Endothelial cell (in vitro differentiated cells): ENCODE data around the gene NARF. TPM values are rescaled to one million over a fixed set of nuclear protein-coding genes. Genes with fewer than 3 reads are reported as not detected.

Source experiments
- DNase-seq: peaks from one replicate; pipeline ENCODE4 v3.0.0; 2021; ENCODE audit warnings: low spot score
- H3K27ac Mint-ChIP-seq: one replicate; pipeline ENCODE4 v1.8.0; 2021; ENCODE audit warnings: mixed read lengths, inconsistent platforms; ENCODE audit not compliant: unreplicated experiment
- H3K27me3 Mint-ChIP-seq: one replicate; pipeline ENCODE4 v1.8.0; 2021; ENCODE audit warnings: mild to moderate bottlenecking, moderate library complexity, mixed read lengths, inconsistent platforms; ENCODE audit not compliant: unreplicated experiment
- H3K36me3 Mint-ChIP-seq: one replicate; pipeline ENCODE4 v1.8.0; 2021; ENCODE audit warnings: mild to moderate bottlenecking, low read depth, mixed read lengths, inconsistent platforms; ENCODE audit not compliant: unreplicated experiment
- H3K4me1 Mint-ChIP-seq: one replicate; pipeline ENCODE4 v1.8.0; 2021; ENCODE audit warnings: mild to moderate bottlenecking, mixed read lengths, inconsistent platforms; ENCODE audit not compliant: unreplicated experiment
- H3K4me3 Mint-ChIP-seq: one replicate; pipeline ENCODE4 v1.8.0; 2021; ENCODE audit warnings: mild to moderate bottlenecking, mixed read lengths, inconsistent platforms; ENCODE audit not compliant: unreplicated experiment
- H3K9me3 Mint-ChIP-seq: one replicate; pipeline ENCODE4 v1.8.0; 2021; ENCODE audit warnings: mixed read lengths, inconsistent platforms; ENCODE audit not compliant: unreplicated experiment
- total RNA-seq: library from RNA; stranded (reverse); fragmentation: NEBNext Ultra II Directional; extraction: Animal tissue kit (Norgen Biotek cat#: 25700); gene quantifications from one replicate; pipeline ENCODE4 v1.2.1, GENCODE V29; 2021; ENCODE audit not compliant: unreplicated experiment
- TF ChIP-seq, protein P1 (sequence below): fragments of 200-600 bp; sonication (generic); IDR thresholded peaks from one replicate; pipeline ENCODE4 v1.5.0; 2021; ENCODE audit warnings: antibody characterized with exemption; ENCODE audit not compliant: unreplicated experiment

NARF gene
- total RNA-seq, 1 donor from 2014 or later = 88.7 TPM

GRCh38 chr17:82525712-82526111, 67.2 kb downstream of the NARF start:
- peak overlapping the region; percentile 43 for H3K27ac Mint-ChIP-seq
- H3K27me3 Mint-ChIP-seq = no peaks in the 10 kb centered on the region
- no peak for DNase-seq
- TF ChIP-seq, protein P1, sequence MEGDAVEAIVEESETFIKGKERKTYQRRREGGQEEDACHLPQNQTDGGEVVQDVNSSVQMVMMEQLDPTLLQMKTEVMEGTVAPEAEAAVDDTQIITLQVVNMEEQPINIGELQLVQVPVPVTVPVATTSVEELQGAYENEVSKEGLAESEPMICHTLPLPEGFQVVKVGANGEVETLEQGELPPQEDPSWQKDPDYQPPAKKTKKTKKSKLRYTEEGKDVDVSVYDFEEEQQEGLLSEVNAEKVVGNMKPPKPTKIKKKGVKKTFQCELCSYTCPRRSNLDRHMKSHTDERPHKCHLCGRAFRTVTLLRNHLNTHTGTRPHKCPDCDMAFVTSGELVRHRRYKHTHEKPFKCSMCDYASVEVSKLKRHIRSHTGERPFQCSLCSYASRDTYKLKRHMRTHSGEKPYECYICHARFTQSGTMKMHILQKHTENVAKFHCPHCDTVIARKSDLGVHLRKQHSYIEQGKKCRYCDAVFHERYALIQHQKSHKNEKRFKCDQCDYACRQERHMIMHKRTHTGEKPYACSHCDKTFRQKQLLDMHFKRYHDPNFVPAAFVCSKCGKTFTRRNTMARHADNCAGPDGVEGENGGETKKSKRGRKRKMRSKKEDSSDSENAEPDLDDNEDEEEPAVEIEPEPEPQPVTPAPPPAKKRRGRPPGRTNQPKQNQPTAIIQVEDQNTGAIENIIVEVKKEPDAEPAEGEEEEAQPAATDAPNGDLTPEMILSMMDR = no peak
- no peaks in the 10 kb centered on the region for H3K9me3 Mint-ChIP-seq
- no peak overlapping the region for H3K4me3 Mint-ChIP-seq
- peaks cover 4% of the 10 kb centered on the region for H3K36me3 Mint-ChIP-seq
- peaks cover 31% of the 10 kb centered on the region for H3K4me1 Mint-ChIP-seq

DNA sequence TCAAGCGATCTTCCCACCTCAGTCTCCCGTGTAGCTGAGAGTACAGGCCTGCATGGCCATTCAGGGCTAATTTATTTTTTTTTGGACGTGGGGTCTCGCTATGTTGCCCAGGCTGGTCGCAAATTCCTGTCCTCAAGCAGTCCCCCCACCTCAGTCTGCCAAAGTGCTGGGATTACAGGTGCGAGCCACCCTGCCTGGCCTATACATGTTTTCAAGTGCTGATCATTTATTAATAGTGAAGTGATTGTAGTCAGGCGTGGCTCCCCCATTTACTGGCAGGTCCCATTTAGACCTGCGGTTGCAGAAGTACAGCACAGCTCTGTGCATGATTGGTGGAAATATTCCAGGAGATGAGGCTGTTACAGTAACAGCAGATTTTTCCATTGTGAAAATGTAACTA, 69.4 kb downstream of the NARF start:
- Mint-ChIP-seq H3K27ac (no peak overlapping the region), H3K9me3 (no peaks in the 10 kb centered on the region), H3K4me1 (peaks cover 33% of the 10 kb centered on the region), H3K4me3 (no peak overlapping the region), H3K27me3 (no peaks in the 10 kb centered on the region), H3K36me3 (peaks cover 2% of the 10 kb centered on the region)
- DNase-seq = no peak
- TF ChIP-seq, protein P1 = no peak

GRCh38 chr17:82528484-82529265, 70.1 kb downstream of the NARF start:
- no peaks in the 10 kb centered on the region for H3K9me3 Mint-ChIP-seq
- H3K36me3 Mint-ChIP-seq = no peaks in the 10 kb centered on the region
- H3K4me1 Mint-ChIP-seq = peaks cover 31% of the 10 kb centered on the region
- H3K4me3 Mint-ChIP-seq = no peak overlapping the region
- no peaks in the 10 kb centered on the region for H3K27me3 Mint-ChIP-seq
- TF ChIP-seq, protein P1 = no peak
- peak overlapping the region; percentile 59 for H3K27ac Mint-ChIP-seq
- no peak for DNase-seq

DNA sequence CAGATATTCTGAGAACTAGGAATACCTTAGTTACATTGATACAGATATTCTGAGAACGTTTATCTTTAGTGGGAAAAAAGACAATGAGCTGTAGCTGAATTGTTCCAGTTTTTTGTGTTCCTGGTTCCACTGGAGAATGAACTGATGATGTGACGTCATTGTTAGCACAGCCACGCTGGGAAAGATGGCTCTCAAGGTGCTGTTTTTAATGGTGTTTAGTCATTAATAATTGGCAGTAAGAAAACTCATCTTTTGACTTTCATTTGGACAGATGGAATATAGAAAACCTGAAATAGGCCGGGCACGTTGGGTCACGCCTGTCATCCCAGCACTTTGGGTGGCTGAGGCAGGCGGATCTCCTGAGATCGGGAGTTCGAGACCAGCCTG, 71.4 kb downstream of the NARF start:
- Mint-ChIP-seq H3K27me3 (no peaks in the 10 kb centered on the region), H3K27ac (peak overlapping the region; percentile 61), H3K9me3 (no peaks in the 10 kb centered on the region), H3K36me3 (no peaks in the 10 kb centered on the region), H3K4me1 (peaks cover 31% of the 10 kb centered on the region), H3K4me3 (no peak overlapping the region)
- DNase-seq = no peak
- TF ChIP-seq, protein P1 = no peak

DNA sequence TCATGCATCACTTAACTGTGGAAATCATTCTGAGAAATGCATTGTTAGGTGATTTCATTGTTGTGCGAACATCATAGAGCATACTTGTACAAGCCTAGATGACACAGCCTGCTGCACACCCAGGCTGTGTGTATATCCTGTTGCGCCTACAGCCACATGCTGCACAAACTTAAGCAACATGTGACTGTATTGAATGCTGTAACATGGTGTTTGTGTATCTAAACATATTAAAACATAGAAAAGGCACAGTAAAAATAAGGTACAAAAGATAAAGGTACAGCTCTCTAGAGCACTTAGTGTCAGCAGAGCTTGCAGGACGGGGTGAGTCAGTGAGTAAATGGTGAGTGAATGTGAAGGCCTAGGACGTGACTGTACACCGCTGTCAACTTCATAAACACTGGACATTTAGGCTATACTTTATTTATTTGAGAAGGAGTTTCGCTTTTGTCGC, 72.9 kb downstream of the NARF start:
- Mint-ChIP-seq H3K4me1 (peaks cover 37% of the 10 kb centered on the region), H3K27me3 (no peaks in the 10 kb centered on the region), H3K9me3 (no peaks in the 10 kb centered on the region), H3K27ac (no peak overlapping the region), H3K36me3 (no peaks in the 10 kb centered on the region), H3K4me3 (no peak overlapping the region)
- TF ChIP-seq, protein P1 = no peak
- DNase-seq = no peak
